NCI-H2196 treated with DMSO at 0.1 percent for 48 hours (cell line): ENCODE data around the gene SMIM30.
A peak's percentile ranks its signal among the peaks of the same experiment; 100 is the strongest.

ENCODE experiments used
- DNase-seq: peaks from one replicate; lab custom pipeline; 2025; ENCODE audit not compliant: unreplicated experiment; lab: John Stamatoyannopoulos, UW

SMIM30 gene

GRCh38 chr7:113109718-113110117 lies 8.6 kb downstream of the SMIM30 start:
- no peak for DNase-seq

DNA sequence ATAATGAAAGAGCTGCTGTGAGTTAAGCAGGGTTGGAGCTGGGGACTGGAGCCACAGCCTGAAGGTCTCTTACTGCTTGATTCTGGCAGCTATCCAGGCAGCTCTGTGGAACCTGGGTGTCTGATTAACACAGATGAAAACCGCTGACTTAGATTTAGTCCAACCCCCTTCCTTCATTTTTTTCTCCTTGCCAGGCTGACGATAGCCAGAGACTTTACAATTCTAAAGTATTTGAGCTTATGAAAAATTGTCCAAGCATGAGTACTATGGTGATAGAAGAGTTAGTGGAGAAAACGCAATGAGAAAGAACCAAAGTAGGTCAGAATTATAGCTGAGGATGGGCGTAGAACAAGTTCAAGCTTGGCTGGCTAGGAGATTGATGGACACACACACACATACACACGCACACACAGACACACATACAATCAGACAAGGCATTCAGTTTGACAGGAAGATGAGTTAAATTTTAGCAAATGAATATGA lies 18.2 kb downstream of the SMIM30 start:
- no peak for DNase-seq

DNA sequence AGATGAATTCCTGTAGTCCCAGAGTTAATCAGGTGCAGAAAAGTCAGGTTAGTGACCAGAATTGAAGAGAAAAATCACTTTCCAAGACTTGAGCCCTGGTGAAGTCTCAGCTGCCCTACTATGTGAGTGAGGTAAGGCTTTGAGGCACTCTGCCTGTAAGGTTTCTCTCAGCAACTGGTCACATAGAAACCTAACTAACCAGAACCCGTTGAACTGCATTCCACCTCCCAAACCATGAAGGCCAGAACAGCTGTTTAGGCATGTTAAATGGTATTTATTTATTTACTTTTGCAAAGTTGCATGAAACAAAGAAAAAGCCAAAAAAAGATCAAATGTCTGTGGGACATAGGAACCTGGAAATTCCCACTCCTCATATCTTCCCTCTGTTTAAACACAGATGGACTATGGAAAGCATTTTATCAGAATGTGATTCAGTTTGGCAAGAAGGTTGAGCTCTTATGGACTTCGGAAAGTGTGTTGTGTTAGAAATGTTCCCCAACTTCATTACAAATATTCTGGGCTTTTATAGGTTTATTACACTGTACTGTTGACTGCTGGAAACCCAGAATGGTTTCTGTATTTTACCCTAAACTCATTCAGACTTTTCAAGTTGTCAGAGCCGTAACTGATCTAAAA lies 19.0 kb downstream of the SMIM30 start:
- DNase-seq: no peak

DNA sequence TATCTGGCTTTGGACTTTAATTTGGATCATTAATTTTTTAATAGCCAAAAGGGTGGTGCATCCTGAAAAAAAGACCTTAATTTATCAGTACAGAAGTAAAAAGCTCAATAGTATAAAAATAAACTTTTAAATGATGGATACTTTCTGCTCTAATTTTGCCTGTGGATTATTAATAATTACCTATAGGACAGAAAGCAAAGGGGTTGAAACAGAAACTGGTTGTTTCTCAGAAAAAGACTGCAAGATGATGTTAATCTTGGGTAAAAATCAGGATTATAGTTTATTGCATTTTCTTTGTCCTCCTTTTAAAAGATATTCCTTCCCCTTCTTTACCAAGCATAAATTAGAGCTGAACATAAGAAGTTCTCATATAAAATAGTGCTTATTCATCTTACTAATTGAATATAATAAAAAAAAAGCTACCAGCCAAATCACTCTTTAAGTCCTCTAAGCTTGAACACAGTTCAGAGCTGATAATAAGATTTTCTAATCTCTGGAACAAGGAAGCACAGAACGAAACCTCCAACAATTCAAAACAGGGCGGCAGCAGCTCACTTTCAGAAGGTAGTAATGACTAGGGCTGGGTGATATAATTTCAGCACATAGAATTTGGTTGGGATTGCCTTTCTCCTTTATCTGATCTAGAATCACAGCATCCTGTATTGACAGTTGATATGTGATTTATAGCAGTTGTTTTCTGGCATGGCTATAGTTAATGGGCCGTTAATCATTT lies 23.7 kb downstream of the SMIM30 start:
- no peak for DNase-seq

- no peak for DNase-seq
These were observed 24.8 kb downstream of the SMIM30 start for GRCh38 chr7:113093561-113093960.

DNA sequence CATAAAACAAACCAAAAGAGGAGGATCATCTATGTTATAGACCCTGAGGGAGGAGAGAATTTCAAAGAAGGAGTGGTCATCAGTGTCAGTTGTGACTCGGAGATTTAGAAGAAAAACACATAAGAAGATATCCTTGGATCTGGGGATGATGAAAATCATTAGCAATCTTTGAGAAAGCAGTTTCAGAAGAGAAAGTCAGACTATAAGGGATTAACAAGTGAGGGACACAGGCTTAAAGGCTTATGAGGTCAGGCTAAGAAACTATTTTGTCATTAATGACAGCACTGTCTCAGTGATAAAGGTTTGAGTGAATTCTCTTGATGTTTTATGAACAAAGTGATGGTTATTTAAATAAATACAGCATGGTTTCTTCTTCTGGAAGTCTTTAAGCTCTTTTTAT lies 25.6 kb downstream of the SMIM30 start:
- no peak for DNase-seq

DNA sequence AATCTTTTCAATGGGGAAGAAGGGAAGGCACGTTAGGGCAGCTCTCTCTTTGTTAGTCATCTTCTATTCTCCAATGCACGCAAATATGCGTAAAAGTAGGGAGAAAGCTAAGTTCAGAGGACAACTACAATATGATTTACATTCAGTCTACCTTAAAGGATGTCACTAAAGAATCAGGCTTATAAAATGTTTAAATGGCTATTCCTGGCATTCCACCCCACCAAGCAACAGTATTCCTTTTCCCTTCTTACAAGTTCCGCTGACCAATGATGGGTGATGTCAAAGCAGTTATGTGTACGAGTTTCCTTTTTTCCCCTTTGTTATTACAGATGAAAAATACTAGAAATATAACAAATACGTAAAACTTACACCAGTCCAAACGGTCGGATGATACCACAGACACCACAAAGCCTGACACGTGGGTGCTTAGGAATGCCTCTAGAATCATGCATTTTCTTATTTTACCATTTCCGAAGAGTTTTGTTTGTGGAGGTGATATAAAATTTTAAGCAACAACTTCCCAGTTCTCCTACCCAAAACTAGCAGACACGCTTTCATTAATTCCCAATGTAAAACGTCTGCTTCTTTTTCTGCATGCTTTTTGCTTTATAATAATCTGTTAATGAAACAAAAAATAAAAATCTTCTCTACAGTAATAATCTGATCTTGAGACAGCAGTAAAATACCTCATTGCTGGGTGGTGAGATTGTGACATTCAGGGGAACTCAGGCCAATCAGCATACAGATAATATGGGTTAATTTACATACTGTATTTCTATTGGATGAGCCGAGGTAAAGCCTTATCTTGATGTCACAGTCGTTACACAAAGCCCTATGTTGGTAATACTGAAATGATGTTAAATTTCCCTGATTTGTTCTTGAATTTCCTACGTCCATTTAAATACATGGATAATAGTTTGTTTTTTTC lies 31.0 kb downstream of the SMIM30 start:
- DNase-seq: peak; percentile 5

DNA sequence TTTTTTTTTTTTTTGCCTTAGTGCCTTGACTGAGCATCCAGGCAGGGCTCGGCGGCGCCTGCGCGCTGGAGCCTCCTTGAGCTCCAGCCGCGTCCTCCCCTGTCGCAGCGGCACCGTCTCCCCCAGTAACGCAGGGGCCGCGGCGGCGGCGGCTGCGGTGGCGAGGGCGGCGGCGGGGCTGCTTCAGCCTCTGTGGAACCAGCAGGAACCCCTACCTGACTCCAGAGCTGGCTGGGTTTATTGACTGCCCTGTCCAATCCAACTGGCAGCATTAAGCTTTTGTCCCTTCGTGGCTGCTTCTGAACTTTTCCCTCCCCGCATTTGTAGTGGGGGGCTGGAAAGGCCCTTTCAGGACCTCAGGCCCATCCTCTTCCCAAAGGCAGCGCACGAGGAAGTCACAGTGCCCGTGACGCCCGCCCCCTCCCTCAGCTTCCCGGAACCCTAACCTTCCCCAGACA lies 31.9 kb downstream of the SMIM30 start, which contains the start of gene GPR85:
TSS of gene GPR85 (minus strand) at position 397 of the 458 bp plus-strand sequence. CDS start 2,106 bp downstream, outside the sequence.
- no peak for DNase-seq

GRCh38 chr7:113085781-113086390 lies 32.5 kb downstream of the SMIM30 start:
- no peak for DNase-seq

DNA sequence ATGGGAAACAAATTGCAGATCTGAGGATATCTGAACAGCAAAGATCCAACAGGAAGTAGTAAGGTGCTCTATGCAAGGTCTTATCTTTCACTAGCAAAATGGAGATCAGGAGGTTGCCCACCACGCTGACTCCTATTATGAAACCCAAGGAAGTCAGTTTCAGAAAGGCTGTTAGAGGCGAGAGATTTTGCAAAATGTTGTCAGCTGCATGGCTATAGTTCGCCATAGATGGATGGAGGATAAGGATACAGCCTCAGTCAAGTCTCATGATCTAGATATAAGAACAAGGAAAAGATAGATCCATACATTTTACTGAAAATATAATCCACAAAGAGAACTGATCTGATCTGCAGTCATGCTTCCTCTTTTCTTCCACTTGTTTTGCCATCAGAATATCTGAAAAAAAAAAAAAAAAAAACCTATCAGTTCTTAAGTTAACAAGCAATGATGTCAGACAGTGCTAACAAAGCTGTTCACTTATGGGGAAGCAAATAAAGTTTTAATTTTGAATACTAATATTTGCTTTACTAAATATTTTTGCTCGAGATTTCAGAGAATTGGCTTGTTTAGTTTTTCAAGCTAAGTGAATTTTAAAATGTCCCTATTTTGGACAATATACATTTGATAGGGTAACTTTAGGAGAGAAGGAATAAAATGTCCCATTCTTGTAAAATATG lies 33.7 kb downstream of the SMIM30 start:
- no peak for DNase-seq

GRCh38 chr7:113083816-113084495 lies 34.4 kb downstream of the SMIM30 start:
- DNase-seq: no peak

DNA sequence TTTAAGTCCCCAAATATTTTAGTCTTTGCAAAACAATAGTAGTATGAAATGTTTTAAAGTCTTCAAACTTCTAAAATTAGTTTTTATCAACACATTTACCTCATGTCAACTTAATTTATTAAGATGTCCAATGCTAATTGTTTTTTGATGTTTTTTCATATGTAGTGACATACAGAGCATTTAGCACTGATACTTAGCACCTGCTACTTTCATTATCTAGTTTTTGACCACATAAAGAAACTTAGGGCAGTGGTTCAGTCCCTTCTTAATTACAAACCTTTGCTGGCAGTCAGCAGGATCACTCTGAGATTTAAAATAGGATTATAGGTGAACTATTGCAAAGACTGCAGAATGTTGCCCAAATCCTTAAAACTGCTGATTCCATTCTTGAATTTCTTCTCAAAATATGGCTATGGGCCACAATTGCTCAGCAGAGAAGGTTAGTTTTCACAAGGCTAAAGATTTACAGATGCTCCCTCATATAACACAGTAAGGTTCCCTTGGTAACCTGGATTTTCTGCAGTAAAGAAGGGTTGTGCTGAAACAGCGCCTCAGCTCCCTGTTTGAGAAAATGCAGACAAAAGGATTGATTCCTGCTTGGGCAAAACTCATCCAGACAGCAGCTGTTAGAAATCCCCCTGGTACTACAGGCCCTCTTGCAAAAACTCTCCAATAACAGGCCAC lies 35.1 kb downstream of the SMIM30 start:
- DNase-seq: no peak

DNA sequence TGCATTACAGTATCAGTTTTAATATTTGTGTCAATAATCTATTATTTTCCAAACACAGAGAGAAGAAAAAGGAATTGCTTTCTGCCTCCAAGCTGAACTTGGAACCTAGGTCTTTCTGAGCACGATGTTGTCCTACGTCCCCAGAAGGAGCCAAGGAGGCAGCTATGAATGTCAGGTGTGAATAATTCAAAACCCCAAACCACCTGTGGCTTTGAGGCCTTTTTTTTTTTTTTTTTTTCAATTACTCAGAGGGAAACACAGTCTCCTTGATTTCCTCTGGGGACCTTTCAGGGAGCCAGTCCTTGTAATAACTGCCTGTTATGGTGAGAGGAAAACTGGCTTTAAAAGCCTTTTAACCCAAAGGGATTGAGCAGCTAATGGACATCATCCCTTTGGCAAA lies 40.0 kb downstream of the SMIM30 start:
- no peak for DNase-seq

DNA sequence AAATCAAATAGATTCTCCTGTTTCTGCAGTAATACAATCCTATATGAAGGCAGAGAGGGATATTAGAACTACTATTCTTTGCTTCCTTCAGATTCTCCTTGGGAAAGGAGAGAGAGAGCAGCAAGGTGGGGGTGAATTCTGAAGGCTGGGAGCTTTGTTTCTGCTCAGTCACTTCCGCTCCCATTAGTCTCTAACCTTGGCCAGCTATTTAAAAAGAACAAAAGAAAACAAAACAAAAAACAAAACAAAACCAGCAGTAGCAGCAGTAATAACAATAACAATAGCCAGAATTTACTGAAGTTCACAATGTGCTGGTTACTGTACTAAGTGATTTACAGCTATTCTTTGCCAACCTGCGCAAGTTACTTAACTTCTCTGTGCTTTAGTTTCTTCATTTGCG lies 41.7 kb downstream of the SMIM30 start:
- no peak for DNase-seq

GRCh38 chr7:113071465-113071864 lies 46.9 kb downstream of the SMIM30 start:
- no peak for DNase-seq
